ENCODE results near the gene TRUB1.
"Not testable (repeated sequence)": the region's sequence is repeated elsewhere in the genome, so short reads cannot be mapped to it uniquely, and the experiment has no call there.

TRUB1 gene

GRCh38 chr10:114937962-114938855 lies at the start of gene TRUB1:
TSS of gene TRUB1 (plus strand) at chr10:114938195. CDS start at chr10:114938254, 59 bp downstream.
- peak; percentile 81 for DNase-seq (ENCODE audit: low read depth)

- no peak for DNase-seq (ENCODE audit: low read depth)
Observed at GRCh38 chr10:114893251-114893650, 44.7 kb upstream of the TRUB1 start.

DNA sequence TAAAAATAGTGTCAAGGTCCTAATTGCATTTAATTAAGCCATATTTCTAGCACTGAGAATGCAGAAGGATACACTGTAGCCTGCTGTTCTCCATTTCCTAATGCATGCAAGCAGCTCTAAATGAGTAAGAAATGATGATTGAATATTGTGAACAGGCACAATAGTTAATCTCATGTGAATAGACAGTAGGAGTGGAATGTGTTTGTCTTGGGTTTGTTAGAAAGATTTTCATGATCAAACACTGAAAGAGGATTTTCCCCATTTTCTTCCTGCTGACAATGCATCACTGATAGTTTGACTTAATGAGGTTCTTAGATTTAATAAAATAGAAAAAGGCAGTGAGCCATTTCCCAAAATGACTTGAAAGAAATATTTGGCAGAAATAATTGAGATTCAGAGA lies 43.1 kb upstream of the TRUB1 start:
- DNase-seq (ENCODE audit: low read depth): no peak

GRCh38 chr10:114897011-114897410 lies 41.0 kb upstream of the TRUB1 start:
- DNase-seq (ENCODE audit: low read depth): not testable (repeated sequence)

GRCh38 chr10:114897593-114897992 lies 40.4 kb upstream of the TRUB1 start:
- DNase-seq (ENCODE audit: low read depth): no peak

DNA sequence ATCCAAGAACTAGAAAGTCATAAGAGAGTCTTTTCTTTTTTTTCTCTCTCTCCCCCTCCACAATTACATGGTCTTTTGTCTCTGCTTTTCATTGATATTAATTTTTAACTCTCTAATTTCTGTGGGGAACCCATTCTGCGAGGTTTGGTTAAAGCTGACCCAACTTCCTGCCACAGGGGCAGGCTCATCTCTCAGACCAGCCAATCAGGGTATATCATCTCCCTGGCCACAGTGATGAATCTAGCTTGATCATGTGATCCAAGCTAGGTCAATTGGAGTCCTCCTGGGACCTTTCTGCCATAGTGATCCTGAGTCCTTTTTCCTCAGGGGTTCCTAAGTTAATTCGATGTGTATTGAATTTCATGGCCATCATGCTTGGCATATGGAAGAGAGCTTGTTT lies 38.0 kb upstream of the TRUB1 start:
- no peak for DNase-seq (ENCODE audit: low read depth)

GRCh38 chr10:114900658-114901057 lies 37.3 kb upstream of the TRUB1 start:
- no peak for DNase-seq (ENCODE audit: low read depth)

DNA sequence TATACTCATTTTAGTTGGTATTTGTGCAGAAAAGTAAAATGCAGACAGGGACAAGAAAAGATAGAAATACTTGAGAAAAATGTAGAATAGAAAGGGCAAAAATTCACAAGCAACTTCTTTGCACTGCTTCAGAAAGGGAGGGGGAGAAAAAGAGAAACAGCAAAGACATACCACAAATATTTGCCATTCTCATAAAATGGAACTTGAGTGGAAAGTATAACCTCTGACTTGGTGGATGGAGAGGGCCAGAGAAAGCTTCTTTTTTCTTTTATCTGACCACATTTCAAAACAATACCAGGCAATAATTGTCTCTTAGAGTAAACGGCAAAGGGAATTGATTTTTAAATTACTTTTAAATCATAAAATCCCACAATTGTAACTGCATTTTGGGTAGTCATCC lies 35.8 kb upstream of the TRUB1 start:
- no peak for DNase-seq (ENCODE audit: low read depth)

GRCh38 chr10:114905450-114905849 lies 32.5 kb upstream of the TRUB1 start:
- no peak for DNase-seq (ENCODE audit: low read depth)

DNA sequence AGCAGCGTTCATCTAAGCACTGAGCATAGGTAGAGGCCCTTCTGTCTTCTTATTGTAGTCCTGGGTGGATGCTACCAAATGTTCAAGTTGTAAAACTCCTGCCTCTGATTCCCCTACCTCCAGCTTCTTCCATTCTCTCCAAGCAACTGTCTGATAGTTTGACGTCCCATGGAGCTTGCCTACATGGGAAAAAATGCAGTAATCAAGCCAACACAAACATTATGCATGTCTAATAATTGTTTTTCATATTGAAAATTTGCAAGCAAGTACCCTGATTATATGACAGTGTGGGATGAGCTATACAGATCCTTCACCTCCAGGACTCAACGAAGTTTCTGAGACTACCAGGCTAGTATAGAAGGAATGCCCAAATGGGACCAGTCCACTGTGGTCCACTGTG lies 31.0 kb upstream of the TRUB1 start:
- no peak for DNase-seq (ENCODE audit: low read depth)

DNA sequence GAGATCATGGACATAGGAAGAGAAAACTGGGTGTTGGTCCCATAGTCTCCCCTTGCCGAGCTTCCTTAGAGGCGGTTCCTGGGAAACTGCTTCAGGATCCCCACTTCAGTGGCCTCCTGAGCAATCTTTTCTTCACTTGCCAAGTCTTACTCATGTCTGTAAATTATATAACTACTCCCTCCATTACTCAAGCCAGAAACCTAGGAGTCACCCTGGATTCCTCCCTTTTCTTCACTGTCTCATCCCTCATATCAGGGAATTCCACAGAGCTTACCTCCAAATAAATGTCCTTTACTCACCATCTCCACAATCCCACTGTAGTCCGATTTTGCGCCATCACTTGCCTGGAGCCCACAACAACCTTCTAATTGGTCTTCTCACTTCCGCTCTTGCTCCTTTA lies 29.1 kb upstream of the TRUB1 start:
- no peak for DNase-seq (ENCODE audit: low read depth)

- DNase-seq (ENCODE audit: low read depth): no peak
Observed at GRCh38 chr10:114911052-114911711, 26.8 kb upstream of the TRUB1 start.

GRCh38 chr10:114911801-114912469 lies 26.1 kb upstream of the TRUB1 start:
- DNase-seq (ENCODE audit: low read depth): no peak

DNA sequence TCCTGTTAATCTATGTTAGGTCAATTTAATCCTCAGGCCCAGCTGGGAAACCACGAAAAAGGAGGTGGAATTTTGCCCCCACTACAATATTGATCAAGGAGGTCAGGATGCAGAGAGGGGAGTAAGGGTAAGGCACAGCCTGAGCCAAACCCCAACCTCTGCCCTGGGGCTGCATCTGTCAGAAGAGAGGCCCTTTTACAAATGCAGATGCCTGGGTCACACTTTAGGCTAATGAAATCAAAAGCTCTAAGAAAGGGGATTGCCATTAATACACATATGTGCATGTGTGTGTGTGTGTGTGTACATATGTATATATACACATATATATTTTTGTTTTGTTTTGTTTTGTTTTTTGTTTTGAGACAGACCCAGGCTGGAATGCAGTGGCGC lies 25.5 kb upstream of the TRUB1 start:
- no peak for DNase-seq (ENCODE audit: low read depth)

GRCh38 chr10:114914560-114914959 lies 23.4 kb upstream of the TRUB1 start:
- DNase-seq (ENCODE audit: low read depth): no peak

DNA sequence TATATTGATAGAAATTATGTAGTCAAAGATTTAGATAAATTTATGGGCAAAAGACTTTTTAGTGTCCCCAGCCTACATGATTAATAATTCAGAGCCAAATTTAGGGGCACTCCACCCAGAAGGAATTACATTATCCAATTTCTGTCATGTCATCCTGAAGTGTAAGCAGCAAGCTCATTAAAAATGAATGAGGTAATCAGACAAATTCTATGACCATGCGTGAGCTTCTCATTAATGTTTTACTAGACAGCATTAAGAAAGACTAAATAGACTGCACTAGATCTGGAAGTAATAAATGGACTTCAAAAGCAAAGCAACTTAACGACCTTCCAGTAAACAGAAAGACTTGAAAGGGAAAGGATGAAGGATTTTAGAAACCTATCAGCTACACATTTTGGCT lies 22.7 kb upstream of the TRUB1 start:
- DNase-seq (ENCODE audit: low read depth): no peak

DNA sequence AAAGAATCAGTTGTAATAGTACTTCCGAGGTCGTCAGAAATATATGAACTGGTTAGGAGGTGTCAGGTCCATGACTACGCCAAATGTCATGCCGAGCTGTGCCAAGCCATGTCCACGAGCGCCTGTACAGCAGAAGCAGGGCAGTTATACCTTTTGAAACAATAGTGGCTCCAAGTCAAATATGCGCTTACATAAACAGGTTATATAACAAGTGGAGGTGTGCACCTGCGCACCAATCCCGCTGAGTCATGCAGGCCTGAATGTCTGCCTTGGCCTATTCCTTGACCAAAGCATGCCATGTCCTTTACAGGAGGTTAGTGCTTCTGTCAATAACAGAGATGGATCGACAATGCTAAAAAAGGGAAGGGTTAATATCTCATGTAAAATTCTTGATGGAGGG lies 21.3 kb upstream of the TRUB1 start:
- no peak for DNase-seq (ENCODE audit: low read depth)

- no peak for DNase-seq (ENCODE audit: low read depth)
Observed at GRCh38 chr10:114917459-114917858, 20.5 kb upstream of the TRUB1 start.

DNA sequence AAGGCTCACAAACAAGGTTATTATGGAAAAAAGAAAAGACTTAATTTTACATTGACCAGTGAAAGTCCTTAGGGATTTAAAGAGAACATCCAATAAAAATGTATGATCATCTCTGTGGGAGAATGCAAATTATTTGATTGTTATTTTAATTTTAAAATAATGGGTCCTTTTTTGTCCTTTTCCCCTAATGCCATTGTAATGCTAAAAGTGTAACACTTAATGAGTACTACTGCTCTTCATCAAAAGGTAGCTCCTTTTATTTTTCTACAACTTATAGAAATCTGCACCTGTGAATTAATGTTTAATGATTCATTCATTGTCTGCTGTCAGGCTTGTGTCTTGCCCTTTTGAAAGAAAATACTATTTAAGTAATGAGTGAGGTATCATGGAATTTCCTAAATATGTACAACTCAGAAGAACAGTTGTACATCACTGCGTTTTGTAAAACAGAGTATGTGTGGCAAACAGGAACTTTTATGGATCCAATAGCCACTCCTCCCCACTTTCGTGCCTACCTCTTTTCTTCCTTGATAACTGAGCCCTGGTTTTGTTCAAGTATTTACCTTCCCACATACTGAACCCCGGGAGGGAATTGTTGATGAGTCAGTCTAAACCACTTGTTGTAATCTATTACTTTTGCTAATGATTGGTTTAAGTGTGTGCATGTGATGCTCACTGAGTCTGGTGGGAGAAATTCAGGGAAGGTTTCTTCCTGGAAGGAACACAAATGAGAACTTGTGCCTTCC lies 19.9 kb upstream of the TRUB1 start:
- DNase-seq (ENCODE audit: low read depth): no peak

GRCh38 chr10:114920459-114920858 lies 17.5 kb upstream of the TRUB1 start:
- no peak for DNase-seq (ENCODE audit: low read depth)

DNA sequence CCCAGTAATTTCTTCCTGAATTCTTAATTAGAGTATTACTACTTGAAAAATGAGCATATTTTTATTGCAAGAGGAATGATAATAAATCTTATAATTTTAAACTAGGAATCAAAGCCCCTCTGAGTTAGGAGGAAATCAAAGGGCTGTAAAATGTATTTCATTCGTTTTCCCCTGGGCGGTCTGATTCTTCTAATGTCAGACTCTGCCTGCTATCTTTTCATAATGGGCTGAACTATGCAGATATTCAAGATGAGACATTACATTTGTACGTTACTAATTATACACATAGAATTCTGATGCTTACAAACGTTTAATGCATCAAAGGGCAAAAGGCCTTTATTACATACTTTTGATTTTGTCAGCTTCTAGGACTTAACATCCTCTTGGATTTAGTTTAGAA lies 16.0 kb upstream of the TRUB1 start:
- no peak for DNase-seq (ENCODE audit: low read depth)

GRCh38 chr10:114923551-114923950 lies 14.4 kb upstream of the TRUB1 start:
- DNase-seq (ENCODE audit: low read depth): no peak

Measured in stimulated activated CD8-positive, alpha-beta memory T cell treated with anti-CD3 and anti-CD28 coated beads, Interleukin-7, amount 100 ng/mL, for 24 hours (primary cell).